ENCODE data around the gene VIPR1.

The VIPR1 gene

DNA sequence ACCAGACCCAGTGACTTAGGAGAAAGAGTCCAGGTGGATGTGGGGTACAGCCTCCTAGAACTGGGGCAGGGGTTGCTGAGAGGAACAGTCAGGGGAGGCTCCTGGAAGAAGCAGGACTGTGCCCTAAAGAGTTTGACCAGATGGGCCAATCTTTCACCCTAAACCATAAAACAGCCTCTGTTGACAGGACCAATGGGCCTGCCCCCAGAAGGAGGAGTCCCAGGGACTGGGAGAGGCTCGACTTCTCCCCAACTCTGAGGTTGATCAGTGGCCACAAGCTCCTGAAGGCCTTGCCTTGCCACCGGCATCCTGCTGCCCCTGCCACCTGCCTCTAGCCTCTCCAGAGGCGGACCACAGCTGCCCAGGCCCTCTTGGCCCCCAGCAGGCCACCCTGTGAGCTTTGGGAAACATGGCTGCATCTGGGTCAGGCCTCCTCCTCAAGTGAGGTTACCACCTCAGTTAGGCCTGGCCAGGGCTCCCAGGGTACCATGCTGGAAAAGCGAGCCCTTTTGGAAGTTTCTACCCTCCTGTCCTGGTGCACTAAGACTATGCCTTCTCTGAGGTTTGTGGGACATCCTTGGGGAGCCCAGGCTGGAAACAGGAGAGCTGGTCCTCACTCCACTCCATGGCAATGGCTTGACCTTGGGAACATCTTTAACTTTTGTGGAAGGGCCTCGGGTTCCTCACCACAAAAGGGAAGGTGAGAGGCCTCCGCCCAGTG lies 2.8 kb downstream of the VIPR1 start:
- H3K4me1 ChIP-seq (ENCODE audit: control insufficient read depth, insufficient read depth, low read length) = peaks cover 3% of the 10 kb centered on the region
- peaks cover 31% of the 10 kb centered on the region for H3K27me3 ChIP-seq (ENCODE audit: control insufficient read depth, insufficient read depth, low read length)
- H3K4me3 ChIP-seq (ENCODE audit: low read depth, low read length) = no peak overlapping the region
- H3K36me3 ChIP-seq (ENCODE audit: control insufficient read depth, insufficient read depth, low read length) = no peaks in the 10 kb centered on the region
- no peak overlapping the region for H3K9ac ChIP-seq (ENCODE audit: low read depth, low read length)
- no peaks in the 10 kb centered on the region for H3K9me3 ChIP-seq (ENCODE audit: control insufficient read depth, insufficient read depth, low read length)

DNA sequence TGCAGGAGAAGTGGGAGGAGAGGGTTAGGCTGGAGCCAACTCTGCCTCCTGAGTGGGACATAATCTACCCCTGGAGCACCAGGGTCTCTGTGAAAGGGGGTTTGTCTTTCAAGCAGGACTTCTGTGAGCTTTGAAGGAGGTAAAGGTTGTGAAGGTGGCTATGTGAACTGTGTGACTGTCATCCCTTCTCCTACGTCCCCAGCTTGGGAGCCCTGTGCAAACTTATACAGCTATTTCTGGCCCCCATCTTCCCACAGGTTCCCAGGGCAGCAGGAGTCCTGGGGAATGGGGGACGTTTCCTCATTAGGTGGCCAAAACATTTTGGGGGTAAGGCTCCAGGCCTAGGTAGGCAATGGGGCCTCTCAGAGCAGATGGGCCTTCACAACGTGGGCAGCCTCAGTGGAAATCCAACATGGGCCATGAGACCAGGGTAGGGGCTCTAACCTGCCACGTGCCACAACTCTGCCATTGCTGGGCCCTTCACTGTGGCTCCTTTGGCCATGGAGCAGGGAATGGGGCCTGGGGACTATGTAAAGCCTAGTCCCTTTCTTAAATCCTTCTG lies 3.5 kb downstream of the VIPR1 start:
- H3K27me3 ChIP-seq (ENCODE audit: control insufficient read depth, insufficient read depth, low read length) = peaks cover 25% of the 10 kb centered on the region

DNA sequence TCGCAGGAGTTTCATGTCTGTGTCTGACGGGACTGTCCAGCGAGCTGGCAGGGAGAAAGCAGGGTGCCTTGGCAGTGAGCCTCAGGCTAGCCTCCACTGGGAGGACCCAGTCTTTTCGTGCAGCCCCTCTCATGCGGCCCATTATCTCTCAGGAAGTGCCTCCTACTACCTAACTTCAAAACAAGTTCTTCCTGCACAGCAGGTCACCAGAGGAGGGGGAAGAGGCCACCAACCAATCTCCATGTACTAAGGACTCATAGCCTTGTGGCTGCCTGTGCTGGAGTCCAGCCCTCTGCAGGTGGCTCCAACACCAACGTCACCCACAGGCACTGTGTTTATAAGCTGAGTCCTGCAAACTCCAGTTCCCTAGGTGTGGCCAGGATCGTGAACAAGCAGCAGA lies 4.8 kb downstream of the VIPR1 start:
- peaks cover 14% of the 10 kb centered on the region for H3K27me3 ChIP-seq (ENCODE audit: control insufficient read depth, insufficient read depth, low read length)
- no peak overlapping the region for H3K9ac ChIP-seq (ENCODE audit: low read depth, low read length)
- no peaks in the 10 kb centered on the region for H3K4me1 ChIP-seq (ENCODE audit: control insufficient read depth, insufficient read depth, low read length)
- H3K4me3 ChIP-seq (ENCODE audit: low read depth, low read length) = no peak overlapping the region
- H3K36me3 ChIP-seq (ENCODE audit: control insufficient read depth, insufficient read depth, low read length) = no peaks in the 10 kb centered on the region
- H3K9me3 ChIP-seq (ENCODE audit: control insufficient read depth, insufficient read depth, low read length) = no peaks in the 10 kb centered on the region

More for the DNA sequence above, 3.5 kb downstream of the VIPR1 start:
- Histone ChIP-seq H3K9ac (ENCODE audit: low read depth, low read length) (no peak overlapping the region), H3K36me3 (ENCODE audit: control insufficient read depth, insufficient read depth, low read length) (no peaks in the 10 kb centered on the region), H3K9me3 (ENCODE audit: control insufficient read depth, insufficient read depth, low read length) (no peaks in the 10 kb centered on the region), H3K4me1 (ENCODE audit: control insufficient read depth, insufficient read depth, low read length) (no peaks in the 10 kb centered on the region), H3K4me3 (ENCODE audit: low read depth, low read length) (no peak overlapping the region)

DNA sequence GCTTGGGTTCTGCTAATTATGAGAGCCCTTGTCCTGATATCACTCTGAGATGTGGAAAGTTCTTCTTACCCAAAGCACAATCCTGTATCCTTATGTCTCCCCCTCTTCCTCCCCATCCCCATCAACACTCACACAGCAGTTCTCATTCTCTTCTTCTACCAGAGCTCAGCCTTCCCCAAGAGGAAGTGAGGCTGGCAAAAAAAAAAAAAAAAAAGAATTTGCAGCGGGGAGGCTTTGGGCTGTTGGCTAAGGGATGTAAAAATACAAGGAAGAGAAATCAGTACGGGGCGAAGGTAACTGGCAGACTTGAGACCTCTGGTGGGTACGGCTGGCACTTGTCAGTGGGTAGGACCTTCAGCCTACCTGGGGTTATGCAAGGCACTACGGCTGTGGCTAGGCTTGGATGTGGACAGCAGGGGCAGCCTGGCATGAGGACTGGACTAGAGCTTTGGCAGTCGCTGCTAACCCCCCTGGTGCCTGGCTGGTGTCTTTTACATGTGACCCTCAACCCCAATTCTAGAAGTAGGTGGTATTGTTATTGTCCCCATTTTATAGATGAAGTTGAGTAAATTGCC lies 5.4 kb downstream of the VIPR1 start:
- H3K36me3 ChIP-seq (ENCODE audit: control insufficient read depth, insufficient read depth, low read length) = no peaks in the 10 kb centered on the region
- no peak overlapping the region for H3K4me3 ChIP-seq (ENCODE audit: low read depth, low read length)
- peaks cover 13% of the 10 kb centered on the region for H3K27me3 ChIP-seq (ENCODE audit: control insufficient read depth, insufficient read depth, low read length)
- no peak overlapping the region for H3K9ac ChIP-seq (ENCODE audit: low read depth, low read length)
- H3K9me3 ChIP-seq (ENCODE audit: control insufficient read depth, insufficient read depth, low read length) = no peaks in the 10 kb centered on the region
- no peaks in the 10 kb centered on the region for H3K4me1 ChIP-seq (ENCODE audit: control insufficient read depth, insufficient read depth, low read length)

DNA sequence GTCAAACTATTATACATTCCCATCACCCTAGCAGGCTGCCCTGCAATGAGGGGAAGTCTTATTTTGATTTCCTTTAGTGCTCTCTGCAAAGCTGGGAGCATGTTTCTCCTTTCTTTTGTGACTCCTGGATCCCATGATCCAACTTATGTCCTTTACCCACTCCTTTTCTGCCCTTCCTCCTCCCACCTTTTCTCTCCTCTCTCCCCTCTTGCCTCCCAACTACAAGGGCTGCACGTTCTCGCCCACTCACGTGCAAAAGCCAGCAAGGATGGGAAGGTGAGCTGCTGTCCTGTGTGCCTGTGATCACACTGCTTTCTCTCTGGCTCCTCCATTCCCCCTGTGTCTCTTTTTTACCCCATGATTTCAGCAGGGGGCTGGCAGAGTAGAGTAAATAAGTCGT lies 6.1 kb downstream of the VIPR1 start:
- H3K9me3 ChIP-seq (ENCODE audit: control insufficient read depth, insufficient read depth, low read length) = no peaks in the 10 kb centered on the region
- H3K9ac ChIP-seq (ENCODE audit: low read depth, low read length) = no peak overlapping the region
- H3K27me3 ChIP-seq (ENCODE audit: control insufficient read depth, insufficient read depth, low read length) = peaks cover 6% of the 10 kb centered on the region
- H3K4me1 ChIP-seq (ENCODE audit: control insufficient read depth, insufficient read depth, low read length) = no peaks in the 10 kb centered on the region
- H3K36me3 ChIP-seq (ENCODE audit: control insufficient read depth, insufficient read depth, low read length) = no peaks in the 10 kb centered on the region
- no peak overlapping the region for H3K4me3 ChIP-seq (ENCODE audit: low read depth, low read length)

DNA sequence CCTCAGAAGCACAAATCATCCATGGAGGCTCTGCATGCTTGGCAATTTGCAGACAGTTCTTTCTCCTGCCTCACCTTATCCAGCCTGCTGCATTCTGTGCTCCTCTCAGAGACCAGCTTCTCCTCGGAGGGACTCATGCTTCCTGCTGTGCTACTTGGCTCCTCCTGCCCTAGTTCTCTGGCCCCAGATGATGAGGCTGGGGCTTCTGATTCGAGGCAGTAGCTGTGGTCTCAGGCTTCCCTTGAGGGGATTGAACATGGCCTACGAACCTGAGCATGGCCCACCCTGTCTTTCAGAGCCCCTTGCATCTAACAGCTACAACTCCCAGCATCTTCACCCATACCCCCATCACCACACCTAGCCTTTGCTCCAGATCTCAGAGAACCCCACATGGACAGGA lies 6.7 kb downstream of the VIPR1 start:
- Histone ChIP-seq H3K4me3 (ENCODE audit: low read depth, low read length) (no peak overlapping the region), H3K4me1 (ENCODE audit: control insufficient read depth, insufficient read depth, low read length) (no peaks in the 10 kb centered on the region), H3K9me3 (ENCODE audit: control insufficient read depth, insufficient read depth, low read length) (no peaks in the 10 kb centered on the region), H3K9ac (ENCODE audit: low read depth, low read length) (no peak overlapping the region), H3K36me3 (ENCODE audit: control insufficient read depth, insufficient read depth, low read length) (no peaks in the 10 kb centered on the region), H3K27me3 (ENCODE audit: control insufficient read depth, insufficient read depth, low read length) (peaks cover under 1% of the 10 kb centered on the region)

DNA sequence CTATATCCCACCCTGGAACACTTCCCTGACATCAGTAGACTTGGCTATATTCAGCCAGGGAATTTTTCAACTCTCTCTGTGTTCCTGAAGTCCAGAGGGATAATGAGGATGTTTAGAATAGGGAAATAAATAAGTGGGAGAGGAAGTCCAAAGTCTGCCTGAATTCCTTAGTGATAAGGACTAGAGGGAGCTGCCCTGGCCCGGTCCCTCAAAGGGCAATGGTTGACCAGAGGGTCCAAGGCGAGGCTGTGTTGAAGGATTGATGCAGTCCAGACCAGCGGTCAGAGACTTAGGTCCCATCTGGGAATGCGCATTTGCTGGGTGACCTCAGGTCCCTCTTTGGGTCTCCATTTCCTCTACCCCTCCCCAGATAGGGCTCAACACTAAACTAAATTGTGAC lies 7.9 kb downstream of the VIPR1 start:
- no peak overlapping the region for H3K4me3 ChIP-seq (ENCODE audit: low read depth, low read length)
- H3K36me3 ChIP-seq (ENCODE audit: control insufficient read depth, insufficient read depth, low read length) = no peaks in the 10 kb centered on the region
- no peaks in the 10 kb centered on the region for H3K27me3 ChIP-seq (ENCODE audit: control insufficient read depth, insufficient read depth, low read length)
- no peaks in the 10 kb centered on the region for H3K9me3 ChIP-seq (ENCODE audit: control insufficient read depth, insufficient read depth, low read length)
- no peaks in the 10 kb centered on the region for H3K4me1 ChIP-seq (ENCODE audit: control insufficient read depth, insufficient read depth, low read length)
- no peak overlapping the region for H3K9ac ChIP-seq (ENCODE audit: low read depth, low read length)

DNA sequence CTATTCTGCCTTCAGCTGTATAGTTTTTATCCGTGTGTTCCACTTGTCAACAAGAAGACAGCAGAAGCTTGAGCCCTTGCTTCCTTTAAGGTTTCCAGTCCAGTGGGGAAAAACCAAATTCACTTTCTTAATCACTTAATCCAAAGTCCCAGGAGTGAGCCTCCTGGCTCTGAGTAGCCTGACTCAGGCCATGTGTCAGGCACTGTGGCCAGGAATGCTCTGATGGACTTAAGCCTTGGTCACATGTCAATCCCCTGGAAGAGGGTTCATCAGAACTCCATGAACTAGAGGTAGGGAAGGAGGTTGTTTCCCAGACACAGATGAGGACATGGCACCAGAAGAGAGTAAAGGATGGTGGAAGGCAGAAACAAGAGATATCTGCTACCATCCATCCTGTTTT lies 8.8 kb downstream of the VIPR1 start:
- H3K9ac ChIP-seq (ENCODE audit: low read depth, low read length) = no peak overlapping the region
- no peaks in the 10 kb centered on the region for H3K36me3 ChIP-seq (ENCODE audit: control insufficient read depth, insufficient read depth, low read length)
- no peaks in the 10 kb centered on the region for H3K4me1 ChIP-seq (ENCODE audit: control insufficient read depth, insufficient read depth, low read length)
- no peaks in the 10 kb centered on the region for H3K9me3 ChIP-seq (ENCODE audit: control insufficient read depth, insufficient read depth, low read length)
- H3K27me3 ChIP-seq (ENCODE audit: control insufficient read depth, insufficient read depth, low read length) = no peaks in the 10 kb centered on the region
- no peak overlapping the region for H3K4me3 ChIP-seq (ENCODE audit: low read depth, low read length)

DNA sequence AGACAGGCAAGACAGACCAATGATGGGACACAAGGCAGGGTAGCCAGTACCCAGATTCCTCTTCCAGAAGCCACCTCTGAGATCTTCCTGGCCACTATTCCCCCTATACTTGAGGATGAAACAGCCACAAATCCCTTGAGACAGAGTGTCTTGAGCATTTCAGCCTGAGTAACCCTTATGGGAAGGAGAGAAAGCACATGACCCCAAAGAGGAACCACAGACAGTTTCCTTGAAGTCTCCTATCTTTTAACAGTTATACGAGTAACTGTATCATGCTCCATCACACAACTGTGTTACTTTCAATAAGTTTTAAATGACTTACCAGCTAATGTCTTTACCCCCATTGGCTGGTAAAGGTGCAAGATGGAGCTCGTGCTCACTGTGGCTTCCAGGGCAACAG lies 9.3 kb downstream of the VIPR1 start:
- Histone ChIP-seq H3K27me3 (ENCODE audit: control insufficient read depth, insufficient read depth, low read length) (no peaks in the 10 kb centered on the region), H3K4me3 (ENCODE audit: low read depth, low read length) (no peak overlapping the region), H3K4me1 (ENCODE audit: control insufficient read depth, insufficient read depth, low read length) (no peaks in the 10 kb centered on the region), H3K9me3 (ENCODE audit: control insufficient read depth, insufficient read depth, low read length) (no peaks in the 10 kb centered on the region), H3K9ac (ENCODE audit: low read depth, low read length) (no peak overlapping the region), H3K36me3 (ENCODE audit: control insufficient read depth, insufficient read depth, low read length) (no peaks in the 10 kb centered on the region)

DNA sequence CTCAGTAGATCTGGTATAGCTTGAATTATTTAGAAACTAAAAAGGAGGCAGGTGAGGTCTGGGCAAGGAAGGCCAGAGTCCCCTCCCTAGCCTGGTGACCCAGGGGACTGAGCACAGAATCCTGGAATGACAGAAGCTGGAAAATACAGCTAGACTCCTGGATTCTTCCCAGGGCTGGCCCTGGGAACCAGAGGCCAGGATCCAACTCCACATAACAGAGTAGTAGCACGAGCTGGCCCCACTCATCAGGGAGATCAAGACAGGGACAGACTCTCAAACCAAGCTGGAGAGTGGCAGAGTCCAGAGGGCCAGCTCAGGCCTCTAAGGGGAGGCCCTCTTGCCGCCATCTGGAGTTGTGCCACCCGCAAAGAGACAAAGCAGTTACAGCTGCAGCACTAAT lies 10.7 kb downstream of the VIPR1 start:
- H3K4me1 ChIP-seq (ENCODE audit: control insufficient read depth, insufficient read depth, low read length) = no peaks in the 10 kb centered on the region
- no peak overlapping the region for H3K9ac ChIP-seq (ENCODE audit: low read depth, low read length)
- H3K9me3 ChIP-seq (ENCODE audit: control insufficient read depth, insufficient read depth, low read length) = no peaks in the 10 kb centered on the region
- H3K36me3 ChIP-seq (ENCODE audit: control insufficient read depth, insufficient read depth, low read length) = no peaks in the 10 kb centered on the region
- no peak overlapping the region for H3K4me3 ChIP-seq (ENCODE audit: low read depth, low read length)
- H3K27me3 ChIP-seq (ENCODE audit: control insufficient read depth, insufficient read depth, low read length) = no peaks in the 10 kb centered on the region

DNA sequence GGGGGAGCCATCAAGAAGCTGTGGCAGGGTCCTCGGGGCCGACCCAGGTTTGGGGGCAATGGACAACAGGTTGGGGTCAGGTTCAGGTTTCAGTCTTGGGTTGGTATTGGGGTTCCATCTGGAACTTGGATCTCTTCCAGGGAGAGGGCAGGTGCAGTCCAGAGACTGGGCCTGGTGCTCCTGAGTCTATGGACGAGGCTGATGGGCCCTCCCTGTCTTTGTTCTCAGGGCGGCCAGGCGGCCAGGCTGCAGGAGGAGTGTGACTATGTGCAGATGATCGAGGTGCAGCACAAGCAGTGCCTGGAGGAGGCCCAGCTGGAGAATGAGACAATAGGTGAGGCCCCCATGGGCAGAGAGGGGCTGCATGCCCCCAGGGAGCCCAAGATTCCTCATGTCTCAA lies 11.1 kb downstream of the VIPR1 start:
- Histone ChIP-seq H3K36me3 (ENCODE audit: control insufficient read depth, insufficient read depth, low read length) (no peaks in the 10 kb centered on the region), H3K9ac (ENCODE audit: low read depth, low read length) (no peak overlapping the region), H3K9me3 (ENCODE audit: control insufficient read depth, insufficient read depth, low read length) (no peaks in the 10 kb centered on the region), H3K4me3 (ENCODE audit: low read depth, low read length) (no peak overlapping the region), H3K4me1 (ENCODE audit: control insufficient read depth, insufficient read depth, low read length) (no peaks in the 10 kb centered on the region), H3K27me3 (ENCODE audit: control insufficient read depth, insufficient read depth, low read length) (no peaks in the 10 kb centered on the region)

DNA sequence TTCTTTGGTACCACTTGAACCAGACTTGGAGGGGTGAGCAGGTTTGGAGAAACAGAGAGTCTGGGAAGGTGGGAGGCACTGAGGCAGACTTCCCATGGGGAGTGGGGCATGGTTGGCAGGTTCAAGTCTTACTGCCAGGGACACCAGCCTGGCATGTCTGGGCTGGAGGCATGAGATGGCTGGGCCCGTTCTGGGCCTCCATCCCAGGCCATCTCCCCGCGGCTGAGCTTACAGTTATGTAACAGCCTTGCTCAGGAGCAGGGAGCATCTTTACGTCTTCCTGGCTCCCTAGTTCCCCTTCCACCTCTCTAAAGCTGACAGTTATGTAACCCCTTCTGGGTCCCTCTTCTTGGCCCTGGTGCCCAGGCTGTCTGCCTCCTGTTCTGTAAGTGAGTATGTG lies 12.4 kb downstream of the VIPR1 start:
- Histone ChIP-seq H3K9me3 (ENCODE audit: control insufficient read depth, insufficient read depth, low read length) (no peaks in the 10 kb centered on the region), H3K27me3 (ENCODE audit: control insufficient read depth, insufficient read depth, low read length) (no peaks in the 10 kb centered on the region), H3K36me3 (ENCODE audit: control insufficient read depth, insufficient read depth, low read length) (no peaks in the 10 kb centered on the region), H3K4me1 (ENCODE audit: control insufficient read depth, insufficient read depth, low read length) (no peaks in the 10 kb centered on the region), H3K4me3 (ENCODE audit: low read depth, low read length) (no peak overlapping the region), H3K9ac (ENCODE audit: low read depth, low read length) (no peak overlapping the region)
